Mesenteric fat pad (tissue), 1 donor: ENCODE data around the gene ATP5F1D. TPM values are rescaled to one million over a fixed set of nuclear protein-coding genes. Genes with fewer than 3 reads are reported as not detected.
"Not testable (repeated sequence)": the region's sequence is repeated elsewhere in the genome, so short reads cannot be mapped to it uniquely, and the experiment has no call there.

Experiments used
- DNase-seq: peaks from one replicate; pipeline ENCODE4 v3.0.0-alpha.2; 2020; ENCODE audit warnings: low spot score
- long read RNA-seq: library from polyadenylated mRNA; unstranded; transcript quantifications from one replicate; pipeline ENCODE4 v2.0.0, GENCODE V29; 2020
- total RNA-seq: library from RNA; stranded (reverse); fragmentation: NEBNext Ultra II Directional; extraction: Animal tissue kit (Norgen Biotek cat#: 25700); gene quantifications from one replicate; pipeline ENCODE4 v1.2.1, GENCODE V29; 2021
- donor health status: DM: yes; HTN: yes; CAD: no.

Gene ATP5F1D
- 189 TPM for total RNA-seq
- long read RNA-seq, transcript ATP5F1D-209 (3 exons, 343 nt), result minor isoform, 6 of 46 reads
- long read RNA-seq, transcript ATP5F1D-201 (4 exons, 997 nt), result minor isoform, 13 of 46 reads
- long read RNA-seq, transcript ATP5F1D-202 (5 exons, 704 nt), result major isoform, 18 of 46 reads
- long read RNA-seq, partial matches to known transcripts, result 1 of 46 reads
- long read RNA-seq, other reads (novel, unspliced or antisense), result 4 of 46 reads

- peak; percentile 98 for DNase-seq
Measured at GRCh38 chr19:1241417-1242095, at the start of gene ATP5F1D. TSS of gene ATP5F1D (plus strand) at chr19:1241751. CDS start at chr19:1241851, 100 bp downstream.

DNA sequence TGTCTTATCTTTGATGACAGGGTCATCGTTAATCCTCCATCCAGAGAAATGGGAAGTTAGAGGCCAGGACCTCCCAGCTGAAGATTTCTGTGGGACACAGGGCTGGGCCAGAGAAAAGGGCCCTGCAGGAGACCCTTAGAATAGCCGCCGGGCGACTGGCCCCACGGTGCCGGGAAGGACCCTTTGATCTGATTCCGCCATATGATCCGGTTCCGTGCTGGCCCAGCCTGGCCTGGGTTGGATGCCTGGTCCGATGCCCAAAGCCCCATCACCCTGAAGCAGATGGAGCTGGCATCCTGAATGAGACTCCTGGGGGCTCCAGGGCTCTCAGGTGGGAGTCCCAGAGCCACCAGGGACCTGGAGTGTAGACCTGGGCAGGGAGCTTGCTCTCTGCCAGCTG, 42.0 kb upstream of the ATP5F1D start:
- no peak for DNase-seq

GRCh38 chr19:1200614-1201013, 40.9 kb upstream of the ATP5F1D start:
- DNase-seq, result not testable (repeated sequence)

GRCh38 chr19:1205114-1206099, 36.1 kb upstream of the ATP5F1D start, which contains the start of gene STK11:
TSS of gene STK11 (plus strand) at chr19:1205778. CDS start at chr19:1206914, 1,136 bp downstream.
- peak; percentile 100 for DNase-seq

- DNase-seq, result no peak
Measured at GRCh38 chr19:1206150-1206863, 35.2 kb upstream of the ATP5F1D start.

GRCh38 chr19:1206864-1207450, 34.6 kb upstream of the ATP5F1D start:
- DNase-seq, result no peak

DNA sequence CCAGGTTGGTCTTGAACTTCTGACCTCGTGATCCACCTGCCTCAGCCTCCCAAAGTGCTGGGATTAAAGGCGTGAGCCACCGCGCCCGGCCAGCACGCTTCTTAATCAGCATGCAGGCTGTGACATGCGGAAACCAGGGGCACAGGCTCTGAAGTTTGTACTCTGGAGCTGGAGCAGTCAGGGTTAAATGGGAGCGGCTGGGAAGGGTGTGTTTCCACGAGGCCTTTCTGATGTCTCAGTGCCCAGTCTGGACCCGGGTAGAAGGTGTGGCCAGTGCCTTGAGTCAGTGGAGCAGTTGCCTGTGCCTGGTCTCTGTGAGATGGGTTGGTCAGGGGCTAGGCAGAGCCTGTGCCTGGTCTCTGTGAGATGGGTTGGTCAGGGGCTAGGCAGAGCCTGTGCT, 32.7 kb upstream of the ATP5F1D start:
- DNase-seq, result not testable (repeated sequence)

DNA sequence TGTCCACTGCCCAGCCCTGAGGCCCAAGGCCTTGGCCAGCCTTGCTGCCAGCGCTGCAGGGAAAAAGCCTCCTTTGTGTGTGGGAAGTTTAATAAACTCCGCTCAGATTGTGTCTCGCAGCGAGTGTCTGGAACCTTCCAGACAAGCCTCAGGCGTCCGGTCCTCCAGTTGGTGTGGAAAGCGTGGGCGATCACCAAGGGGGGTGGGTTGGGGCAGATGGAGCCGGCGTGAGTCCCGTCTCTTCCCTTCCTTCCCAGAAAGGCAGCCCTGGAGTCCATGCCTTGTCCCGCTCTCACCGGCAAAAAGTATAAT, 31.4 kb upstream of the ATP5F1D start:
- no peak for DNase-seq

GRCh38 chr19:1211494-1212234, 29.9 kb upstream of the ATP5F1D start:
- no peak for DNase-seq

DNA sequence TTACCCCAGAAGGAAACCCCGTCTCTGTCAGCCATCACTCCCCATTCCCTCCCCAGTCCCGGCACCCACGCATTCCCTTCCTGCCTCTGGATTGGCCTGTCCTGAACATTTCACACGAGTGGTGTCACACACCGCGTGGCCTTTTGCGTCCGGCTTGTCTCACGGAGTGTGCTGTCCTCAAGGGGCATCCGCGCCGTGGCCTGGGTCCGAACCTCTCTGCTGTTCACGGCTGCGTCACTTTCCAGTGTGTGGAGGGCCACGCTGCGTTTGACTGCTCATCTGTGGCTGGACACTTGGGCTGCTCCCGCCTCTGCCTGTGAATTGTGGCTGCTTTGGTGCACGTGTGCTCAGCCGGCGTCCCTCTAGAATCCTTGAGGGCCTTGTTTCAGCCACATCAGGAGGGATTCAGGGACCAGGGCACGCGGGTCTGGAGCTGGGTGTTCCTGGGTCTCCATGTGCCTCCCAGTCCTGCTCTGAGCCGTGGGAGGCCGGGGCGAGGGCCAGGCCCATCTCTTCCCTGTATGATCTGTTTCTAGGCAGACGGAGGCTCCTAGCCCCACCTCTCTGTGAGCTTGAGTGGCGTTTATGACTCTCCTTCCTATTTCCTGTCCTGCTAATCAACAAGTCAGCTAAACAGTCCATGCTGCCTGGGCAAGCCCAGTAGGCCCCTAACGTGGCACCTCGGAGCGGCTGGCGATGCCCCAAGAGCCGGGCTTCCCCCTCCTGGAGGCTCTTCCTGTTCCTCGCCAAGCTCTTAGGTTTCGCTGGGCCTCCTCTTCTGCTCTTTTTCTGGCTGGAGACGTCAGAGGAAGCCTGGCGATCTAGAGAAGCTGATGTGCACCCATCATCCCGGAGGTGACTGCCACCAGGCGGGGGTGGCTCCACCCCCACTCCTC, 27.9 kb upstream of the ATP5F1D start:
- DNase-seq, result no peak

DNA sequence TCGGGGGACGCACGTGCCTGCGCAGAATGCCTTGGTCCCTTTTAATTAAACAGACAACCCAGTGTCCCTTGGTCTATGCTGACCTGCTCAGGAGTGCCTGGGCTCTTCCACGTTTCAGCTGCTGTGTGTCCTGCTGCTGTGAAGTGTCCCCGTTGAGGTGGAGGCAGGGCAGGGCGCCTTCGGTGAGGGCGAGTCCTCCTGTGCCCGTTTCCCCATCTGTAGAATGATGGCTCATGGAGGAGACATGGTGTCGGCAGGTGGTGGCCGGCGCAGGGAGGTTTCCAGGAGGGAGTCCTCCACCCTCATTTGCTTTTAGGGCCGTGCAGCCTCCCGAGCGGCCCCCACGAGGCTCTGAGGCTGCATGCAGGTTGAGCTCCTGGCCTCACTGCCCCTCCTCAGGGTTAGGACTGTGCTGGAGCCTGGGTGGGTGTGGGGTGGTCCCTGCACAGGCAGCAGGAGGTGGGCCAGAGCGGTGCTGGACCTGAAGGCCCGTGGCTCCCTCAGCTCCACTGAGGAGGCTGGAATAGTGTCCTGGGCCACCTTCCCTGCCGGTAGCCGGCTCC, 27.2 kb upstream of the ATP5F1D start:
- DNase-seq, result no peak

- no peak for DNase-seq
Measured at GRCh38 chr19:1214862-1215731, 26.5 kb upstream of the ATP5F1D start.

- no peak for DNase-seq
Measured at GRCh38 chr19:1216756-1217155, 24.8 kb upstream of the ATP5F1D start.

DNA sequence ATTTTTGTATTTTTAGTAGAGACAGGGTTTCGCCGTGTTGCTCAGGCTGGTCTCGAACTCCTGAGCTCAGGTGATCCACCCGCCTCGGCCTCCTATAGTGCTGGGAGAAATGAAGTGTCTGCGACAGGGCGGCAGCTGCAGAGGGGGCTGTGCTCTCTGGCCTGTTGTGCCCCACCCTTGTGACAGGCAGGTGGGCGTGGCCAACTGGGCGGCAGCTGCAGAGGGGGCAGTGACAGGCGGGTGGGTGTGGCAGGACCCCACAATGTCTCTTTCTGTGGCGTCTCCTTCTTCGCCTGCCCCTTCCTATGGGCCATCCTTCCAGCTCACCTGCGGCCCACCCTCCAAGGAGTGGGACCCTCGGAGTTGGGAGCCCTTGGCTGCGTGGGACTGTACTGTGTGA, 24.2 kb upstream of the ATP5F1D start:
- DNase-seq, result no peak

DNA sequence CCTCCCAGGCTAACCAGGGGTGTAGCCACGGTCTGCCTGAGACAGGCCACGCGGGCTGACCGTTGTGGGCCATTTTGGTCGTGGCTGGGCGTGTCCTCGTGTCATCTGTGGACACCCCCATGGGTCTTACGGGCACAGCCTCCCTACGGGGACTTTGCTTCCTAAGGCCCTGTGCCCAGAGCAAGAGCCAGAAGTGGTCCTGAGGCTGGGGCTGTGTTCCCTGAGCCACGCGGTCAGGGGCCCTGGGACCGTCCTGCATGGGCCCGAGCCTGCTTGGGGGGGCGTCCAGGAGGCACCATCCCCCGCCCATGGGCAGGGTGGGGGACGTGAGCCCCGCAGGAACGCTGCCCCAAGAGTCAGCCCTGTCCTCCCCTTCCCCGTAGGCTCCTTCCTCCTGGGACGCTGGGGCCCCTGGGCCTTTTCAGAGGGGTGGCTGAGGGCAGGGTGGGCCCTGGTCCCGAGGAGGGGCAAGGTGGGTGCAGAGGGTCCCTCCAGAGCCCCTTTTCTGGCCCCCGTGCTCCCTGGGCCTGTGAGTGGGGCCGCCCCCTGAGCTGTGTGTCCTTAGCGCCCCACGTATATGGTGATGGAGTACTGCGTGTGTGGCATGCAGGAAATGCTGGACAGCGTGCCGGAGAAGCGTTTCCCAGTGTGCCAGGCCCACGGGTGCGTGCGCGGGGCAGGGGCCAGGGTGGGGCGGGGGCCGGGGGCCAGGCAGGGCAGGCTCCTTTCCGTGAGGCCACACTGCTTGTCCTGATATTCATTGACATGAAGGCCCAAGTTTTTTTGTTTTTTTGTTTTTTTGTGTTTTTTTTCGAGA, 22.6 kb upstream of the ATP5F1D start:
- DNase-seq, result no peak

- no peak for DNase-seq
Measured at GRCh38 chr19:1219786-1220476, 21.6 kb upstream of the ATP5F1D start.
